T-helper 1 cell (primary cell): ENCODE measurements around the gene UBE2E2.
"Not testable (repeated sequence)": the region's sequence is repeated elsewhere in the genome, so short reads cannot be mapped to it uniquely, and the experiment has no call there.

Source experiments
- DNase-seq, 5 donors: peaks; one replicate each; pipeline ENCODE4 v3.0.0-alpha.2; 2012 to 2020

UBE2E2 gene

GRCh38 chr3:23331141-23331935 is 128.2 kb downstream of the UBE2E2 start:
- DNase-seq, result no peak

GRCh38 chr3:23333633-23334032 is 130.5 kb downstream of the UBE2E2 start:
- no peak for DNase-seq

- DNase-seq, result not testable (repeated sequence)
These were observed 133.7 kb downstream of the UBE2E2 start for GRCh38 chr3:23336853-23337252.

GRCh38 chr3:23341147-23341838 is 138.2 kb downstream of the UBE2E2 start:
- no peak for DNase-seq

DNA sequence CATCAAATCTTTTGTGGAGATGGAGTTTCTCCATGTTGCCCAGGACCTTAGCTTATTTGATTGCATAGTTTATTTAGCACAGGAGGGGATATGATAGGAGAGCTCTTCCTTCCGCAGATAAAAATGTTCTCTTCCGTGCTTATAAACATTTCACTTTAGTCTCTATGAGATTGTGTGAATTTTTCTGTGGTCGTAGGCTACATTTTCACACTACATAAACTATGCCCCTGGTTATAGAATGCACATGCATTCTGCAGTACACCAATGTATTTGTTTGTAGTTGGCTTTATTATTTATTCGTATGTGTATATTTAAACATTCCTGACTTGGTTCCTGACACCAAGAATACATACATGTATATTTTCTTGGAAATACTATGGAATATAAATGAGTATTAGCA is 139.2 kb downstream of the UBE2E2 start:
- no peak for DNase-seq

DNA sequence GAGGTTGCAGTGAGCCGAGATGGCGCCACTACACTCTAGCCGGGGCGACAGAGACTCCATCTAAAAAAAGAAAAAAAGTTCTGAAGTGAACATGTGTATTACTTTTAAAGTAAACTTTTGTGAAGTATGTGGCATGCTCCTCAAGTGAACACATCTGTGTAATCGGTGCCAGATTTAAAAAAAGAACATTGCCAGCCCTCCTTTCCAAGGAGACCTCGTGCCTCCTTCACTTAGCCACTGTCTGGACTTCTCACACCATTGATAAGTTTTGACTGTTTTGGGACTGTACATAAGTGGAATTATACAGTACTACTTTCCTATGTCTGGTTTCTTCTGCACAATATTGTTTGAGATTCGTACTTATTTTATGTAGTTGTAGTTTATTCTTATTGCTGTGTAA is 140.4 kb downstream of the UBE2E2 start:
- no peak for DNase-seq

- DNase-seq, result no peak
These were observed 141.8 kb downstream of the UBE2E2 start for GRCh38 chr3:23344886-23345285.

- DNase-seq, result not testable (repeated sequence)
These were observed 146.3 kb downstream of the UBE2E2 start for GRCh38 chr3:23349444-23349843.

DNA sequence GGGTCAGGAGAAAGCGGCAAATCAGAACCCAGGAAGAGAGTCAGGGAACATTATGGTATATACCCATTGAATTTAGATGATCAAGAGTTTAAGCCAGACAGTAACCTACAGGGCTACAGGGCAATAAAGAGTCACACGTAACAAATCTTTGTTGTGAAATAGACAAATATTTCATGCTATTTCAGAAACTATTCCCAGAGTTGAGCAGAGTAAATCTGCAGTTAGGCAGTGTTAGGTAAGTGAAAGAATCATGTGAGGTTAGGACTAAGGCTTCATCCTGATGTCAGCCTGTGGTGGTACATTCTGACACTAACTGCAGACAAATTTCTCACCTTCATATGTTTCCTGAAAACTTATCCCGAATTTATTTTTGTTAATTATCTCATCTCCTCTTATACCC is 153.0 kb downstream of the UBE2E2 start:
- DNase-seq, result no peak

- DNase-seq, result no peak
These were observed 153.8 kb downstream of the UBE2E2 start for GRCh38 chr3:23356923-23357322.

DNA sequence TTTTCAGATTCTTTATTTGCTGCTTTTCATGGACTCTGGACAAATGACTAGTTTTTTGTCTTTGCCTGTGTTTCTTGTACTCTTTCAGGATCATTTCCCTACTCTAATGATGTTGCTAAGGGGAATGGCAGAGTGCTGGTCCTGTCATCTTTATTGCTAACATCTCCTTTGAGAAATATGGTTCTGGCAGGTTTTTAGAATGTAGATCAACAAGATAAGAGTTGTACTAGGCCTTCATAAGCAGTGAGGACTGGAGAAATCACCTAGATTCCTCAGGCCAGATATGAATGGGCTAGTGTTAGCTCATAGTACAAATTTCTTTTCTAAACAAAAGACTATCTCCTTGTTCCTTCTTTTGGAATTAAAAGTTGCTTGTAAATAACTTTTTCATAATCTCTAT is 156.0 kb downstream of the UBE2E2 start:
- no peak for DNase-seq

- DNase-seq, result no peak
These were observed 161.9 kb downstream of the UBE2E2 start for GRCh38 chr3:23365066-23365465.

GRCh38 chr3:23368731-23369130 is 165.6 kb downstream of the UBE2E2 start:
- DNase-seq, result no peak

- DNase-seq, result no peak
These were observed 169.2 kb downstream of the UBE2E2 start for GRCh38 chr3:23372285-23372684.

GRCh38 chr3:23376516-23377248 is 173.6 kb downstream of the UBE2E2 start:
- no peak for DNase-seq

DNA sequence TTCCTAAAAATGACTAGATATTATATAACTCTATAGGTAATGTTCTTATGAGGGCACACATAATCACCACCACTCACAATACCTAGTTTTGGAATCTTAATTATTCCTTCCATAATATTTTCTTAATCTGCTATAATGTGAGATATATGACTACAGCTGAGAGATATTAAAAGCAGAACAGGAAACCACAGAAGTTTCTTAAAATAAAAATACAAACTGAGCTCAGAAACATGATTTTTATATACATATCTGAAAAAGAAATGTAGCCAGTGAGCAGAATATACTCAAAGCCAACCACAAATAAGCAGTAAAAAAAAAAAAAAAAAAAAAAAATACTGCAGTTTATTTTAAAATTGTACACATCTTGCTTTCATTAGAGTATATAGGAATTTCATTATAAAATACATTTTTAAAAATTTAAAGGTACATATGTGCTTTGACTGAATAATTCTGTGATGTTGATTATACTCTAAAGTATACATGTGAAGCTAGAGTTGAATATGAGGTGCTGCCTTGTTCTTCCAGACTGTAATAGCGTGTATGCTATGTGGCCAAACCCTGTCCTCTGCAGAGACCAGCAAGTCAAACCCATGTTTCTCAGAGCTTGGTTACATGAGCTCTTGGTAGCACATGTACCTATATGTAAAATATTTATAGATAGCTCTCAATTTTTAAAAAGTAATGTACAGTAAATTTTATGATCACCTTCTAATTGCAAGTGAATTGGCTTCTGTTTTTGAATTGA is 175.0 kb downstream of the UBE2E2 start:
- DNase-seq, result no peak

- DNase-seq, result no peak
These were observed 180.7 kb downstream of the UBE2E2 start for GRCh38 chr3:23383875-23384274.

GRCh38 chr3:23385327-23385726 is 182.2 kb downstream of the UBE2E2 start:
- DNase-seq, result no peak

DNA sequence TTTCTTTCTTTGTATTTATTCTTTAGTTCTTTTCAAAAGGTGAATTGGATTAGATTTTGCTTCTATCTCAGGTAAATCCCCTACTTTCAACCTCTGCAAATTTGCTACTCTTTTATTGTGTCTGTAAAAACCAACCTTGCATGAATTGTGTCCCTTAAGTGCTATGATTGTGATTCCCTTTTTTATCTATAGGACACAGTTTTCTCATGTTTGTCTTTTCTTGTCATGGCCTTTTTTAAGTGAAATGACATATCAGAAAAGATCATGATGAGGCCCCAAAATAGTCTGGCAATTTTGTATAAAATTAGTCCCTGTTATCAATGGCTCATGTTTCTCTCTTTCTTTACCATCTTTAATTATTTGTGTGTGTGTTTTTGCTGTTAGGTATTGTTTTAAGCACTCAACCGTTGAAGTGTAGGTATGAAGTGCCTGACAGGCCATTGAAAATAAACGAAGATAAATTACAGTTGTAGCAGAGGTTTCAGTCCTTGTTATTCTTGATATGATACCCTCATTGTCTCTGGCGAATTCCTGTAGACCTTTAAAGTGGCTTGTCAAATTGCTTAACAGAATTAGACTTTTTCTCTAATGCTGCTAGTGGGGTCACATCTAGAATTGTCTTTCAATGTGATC is 184.3 kb downstream of the UBE2E2 start:
- DNase-seq, result no peak

- DNase-seq, result no peak
These were observed 186.0 kb downstream of the UBE2E2 start for GRCh38 chr3:23389089-23389488.

DNA sequence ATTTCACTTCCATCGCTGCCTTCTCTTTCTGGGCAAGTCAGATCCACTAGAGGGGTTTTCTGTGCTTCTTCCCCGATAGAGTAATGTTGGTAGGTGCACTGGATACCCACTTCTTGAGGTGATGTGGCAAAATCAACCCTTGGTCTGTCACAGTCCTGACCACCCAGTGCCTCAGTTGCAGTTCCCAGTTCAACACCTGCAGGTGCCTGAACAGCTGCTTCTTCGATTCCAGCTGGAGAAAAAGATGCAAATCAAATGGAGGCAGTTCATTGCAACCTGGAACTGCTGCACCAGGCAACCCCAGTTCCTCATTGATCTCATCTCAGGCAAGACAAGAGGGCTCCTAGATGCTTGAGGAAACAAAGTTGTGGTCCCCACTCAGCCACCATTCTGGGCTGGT is 186.6 kb downstream of the UBE2E2 start:
- DNase-seq, result no peak

- no peak for DNase-seq
These were observed 187.3 kb downstream of the UBE2E2 start for GRCh38 chr3:23390446-23390845.
